ENCODE measurements around the gene NAB1.

The NAB1 gene

DNA sequence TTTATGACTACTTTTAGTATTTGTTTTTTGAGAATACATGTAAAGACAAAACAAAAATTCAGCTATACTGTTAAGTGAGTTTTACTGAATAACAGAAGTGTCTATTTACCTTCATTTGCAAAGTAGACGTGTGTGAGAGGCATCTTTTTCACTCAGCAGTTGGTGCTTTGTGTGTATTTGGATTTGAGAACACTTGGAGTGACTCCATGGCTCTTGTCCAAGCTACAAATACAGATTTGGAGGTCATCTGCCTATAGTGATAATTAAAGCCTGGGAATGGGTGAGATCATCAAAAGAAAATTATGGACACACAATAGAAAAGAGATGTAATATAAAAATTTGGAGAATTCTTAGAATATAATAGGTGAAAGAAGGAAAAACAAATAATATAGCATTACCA lies 6.2 kb downstream of the NAB1 start:
- H3K4me3 ChIP-seq (replicated peaks; ENCODE audit: low read depth, low read length) = no peak overlapping the region
- TF ChIP-seq, protein P1, sequence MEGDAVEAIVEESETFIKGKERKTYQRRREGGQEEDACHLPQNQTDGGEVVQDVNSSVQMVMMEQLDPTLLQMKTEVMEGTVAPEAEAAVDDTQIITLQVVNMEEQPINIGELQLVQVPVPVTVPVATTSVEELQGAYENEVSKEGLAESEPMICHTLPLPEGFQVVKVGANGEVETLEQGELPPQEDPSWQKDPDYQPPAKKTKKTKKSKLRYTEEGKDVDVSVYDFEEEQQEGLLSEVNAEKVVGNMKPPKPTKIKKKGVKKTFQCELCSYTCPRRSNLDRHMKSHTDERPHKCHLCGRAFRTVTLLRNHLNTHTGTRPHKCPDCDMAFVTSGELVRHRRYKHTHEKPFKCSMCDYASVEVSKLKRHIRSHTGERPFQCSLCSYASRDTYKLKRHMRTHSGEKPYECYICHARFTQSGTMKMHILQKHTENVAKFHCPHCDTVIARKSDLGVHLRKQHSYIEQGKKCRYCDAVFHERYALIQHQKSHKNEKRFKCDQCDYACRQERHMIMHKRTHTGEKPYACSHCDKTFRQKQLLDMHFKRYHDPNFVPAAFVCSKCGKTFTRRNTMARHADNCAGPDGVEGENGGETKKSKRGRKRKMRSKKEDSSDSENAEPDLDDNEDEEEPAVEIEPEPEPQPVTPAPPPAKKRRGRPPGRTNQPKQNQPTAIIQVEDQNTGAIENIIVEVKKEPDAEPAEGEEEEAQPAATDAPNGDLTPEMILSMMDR (IDR thresholded peaks at IDR 0.05; ENCODE audit: low read length, missing control alignments) = no peak
- DNase-seq (ENCODE audit: low read depth) = no peak

DNA sequence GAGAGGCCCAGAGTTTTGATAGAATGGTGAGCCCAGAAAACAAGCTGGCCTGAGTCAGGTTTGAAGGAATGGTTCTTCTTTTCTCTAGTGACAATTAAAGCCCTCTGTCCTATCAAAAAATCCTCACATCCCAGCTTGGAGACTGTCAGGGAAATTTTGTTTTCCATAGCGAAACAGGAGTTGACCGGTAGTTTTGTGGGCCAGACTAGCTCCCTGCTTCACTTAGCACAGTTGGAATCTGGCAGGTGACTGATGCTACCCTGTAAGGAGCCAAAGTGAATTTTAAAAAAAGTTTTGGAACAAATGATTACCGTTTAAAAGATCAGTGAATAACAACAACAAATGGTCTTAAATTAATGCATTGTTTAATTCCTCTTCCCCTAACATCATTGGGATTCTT lies 6.7 kb downstream of the NAB1 start:
- TF ChIP-seq, protein P1 (IDR thresholded peaks at IDR 0.05; ENCODE audit: low read length, missing control alignments) = no peak
- no peak overlapping the region for H3K4me3 ChIP-seq (replicated peaks; ENCODE audit: low read depth, low read length)
- no peak for DNase-seq (ENCODE audit: low read depth)

DNA sequence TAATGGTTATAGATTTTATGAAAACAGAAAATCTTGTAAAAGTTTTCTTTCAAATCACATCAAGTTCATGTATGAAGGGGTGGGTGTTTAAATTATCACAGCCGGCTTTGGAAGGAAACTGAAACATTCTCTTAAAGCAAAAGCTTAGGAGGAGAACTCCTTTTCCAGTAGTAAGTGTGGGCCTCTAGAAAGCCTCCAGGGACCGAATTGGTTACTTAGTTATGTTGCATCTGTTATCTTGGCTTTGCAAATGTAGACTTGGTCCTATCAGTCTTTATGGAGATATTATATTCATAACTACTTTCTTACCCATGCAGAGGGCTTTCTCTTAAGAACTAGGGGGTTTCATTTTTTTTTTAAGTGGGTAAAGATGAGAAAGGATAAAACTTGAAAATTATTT lies 7.4 kb downstream of the NAB1 start:
- H3K4me3 ChIP-seq (replicated peaks; ENCODE audit: low read depth, low read length) = no peak overlapping the region
- DNase-seq (ENCODE audit: low read depth) = no peak
- TF ChIP-seq, protein P1 (IDR thresholded peaks at IDR 0.05; ENCODE audit: low read length, missing control alignments) = no peak

DNA sequence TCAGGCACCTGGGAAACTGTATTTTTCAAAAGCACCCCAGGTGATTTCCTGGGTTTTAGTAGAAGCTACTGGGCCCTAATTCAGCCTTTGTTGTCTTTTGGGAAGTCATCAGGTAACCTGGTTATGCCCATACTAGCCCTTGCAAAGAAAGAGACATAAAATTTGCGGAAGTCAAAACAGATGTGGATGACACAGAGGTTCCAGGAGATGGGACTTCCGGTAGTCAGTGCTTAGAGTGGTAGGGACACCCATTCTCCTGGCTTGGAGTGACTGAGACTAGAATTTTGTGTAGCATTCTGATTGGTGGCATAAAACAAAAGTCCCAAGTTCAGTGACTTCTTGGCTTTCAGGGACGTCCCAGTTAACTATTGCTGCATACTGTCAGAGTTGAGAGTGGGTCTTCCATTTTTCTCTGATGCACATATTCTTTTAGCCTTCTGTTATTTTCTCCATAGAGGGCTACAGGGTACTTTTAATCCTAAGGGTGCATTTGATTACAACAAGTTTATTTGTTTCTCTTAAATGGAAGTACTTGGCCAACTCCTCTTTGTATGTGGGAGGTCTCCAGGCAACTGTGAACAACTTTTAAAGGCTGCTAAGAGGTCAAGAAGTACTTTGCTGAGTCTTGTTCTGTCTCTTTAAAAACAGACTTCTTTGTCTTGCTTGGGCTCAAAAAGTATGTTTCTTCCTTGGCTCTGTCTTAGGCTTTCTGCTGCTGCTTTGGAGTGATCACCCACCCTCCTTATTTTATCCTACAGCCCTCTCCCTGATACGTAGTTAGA lies 8.8 kb downstream of the NAB1 start:
- TF ChIP-seq, protein P1 (IDR thresholded peaks at IDR 0.05; ENCODE audit: low read length, missing control alignments) = no peak
- no peak for DNase-seq (ENCODE audit: low read depth)
- no peak overlapping the region for H3K4me3 ChIP-seq (replicated peaks; ENCODE audit: low read depth, low read length)

DNA sequence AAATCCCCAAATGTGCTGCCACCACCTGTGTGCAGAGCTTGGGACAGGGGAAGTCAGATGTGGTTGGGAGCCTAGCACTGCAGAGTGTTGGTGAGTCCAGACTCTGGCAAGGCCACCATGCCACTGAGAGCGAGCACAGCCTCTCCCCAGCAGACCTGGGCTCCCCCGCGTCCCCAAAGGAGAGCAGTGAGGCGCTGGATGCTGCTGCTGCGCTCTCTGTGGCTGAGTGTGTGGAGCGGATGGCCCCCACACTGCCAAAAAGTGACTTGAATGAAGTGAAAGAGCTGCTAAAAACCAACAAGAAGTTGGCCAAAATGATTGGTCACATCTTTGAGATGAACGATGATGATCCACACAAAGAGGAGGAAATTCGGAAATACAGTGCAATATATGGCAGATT lies 10.7 kb downstream of the NAB1 start:
- TF ChIP-seq, protein P1 (IDR thresholded peaks at IDR 0.05; ENCODE audit: low read length, missing control alignments) = no peak
- no peak for DNase-seq (ENCODE audit: low read depth)
- H3K4me3 ChIP-seq (replicated peaks; ENCODE audit: low read depth, low read length) = no peak overlapping the region

DNA sequence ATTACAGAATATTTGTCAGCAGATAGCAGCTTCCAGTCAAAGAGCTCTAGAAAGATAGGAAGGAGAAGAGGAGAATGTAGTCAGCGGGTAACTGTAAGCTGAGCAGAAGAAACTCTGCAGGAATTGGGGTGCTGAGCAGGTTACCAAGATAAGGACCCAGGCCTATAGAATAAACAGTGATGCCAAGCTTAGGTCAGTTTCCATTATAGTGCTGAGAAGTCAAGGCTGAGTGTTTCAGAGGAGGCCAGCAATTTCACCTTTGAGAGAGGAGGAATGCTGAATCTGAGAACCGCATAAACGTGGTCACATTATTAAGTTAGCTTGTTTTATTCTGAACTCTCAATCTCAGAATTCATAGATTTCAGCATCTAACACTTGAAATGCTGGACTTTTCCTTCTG lies 13.9 kb downstream of the NAB1 start:
- TF ChIP-seq, protein P1 (IDR thresholded peaks at IDR 0.05; ENCODE audit: low read length, missing control alignments) = no peak
- DNase-seq (ENCODE audit: low read depth) = no peak
- no peak overlapping the region for H3K4me3 ChIP-seq (replicated peaks; ENCODE audit: low read depth, low read length)

DNA sequence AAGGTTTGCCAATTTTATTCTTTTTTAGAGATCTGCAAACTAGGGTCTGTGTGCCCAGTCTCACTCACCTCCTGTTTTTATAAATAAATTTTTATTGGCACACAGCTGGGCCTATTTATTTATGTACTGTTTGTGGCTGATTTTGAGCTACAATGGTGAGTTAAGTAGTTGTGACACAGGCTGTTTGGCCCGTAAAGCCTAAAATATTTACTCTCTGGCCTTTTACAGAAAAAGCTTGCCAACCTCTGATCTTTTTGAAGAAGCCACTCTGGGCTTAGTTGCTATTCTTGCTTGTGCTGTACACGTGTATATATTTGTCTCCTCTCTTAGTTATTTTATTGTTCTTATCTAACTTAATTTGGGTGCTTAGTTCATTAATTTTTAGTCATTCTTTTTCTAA lies 14.5 kb downstream of the NAB1 start:
- DNase-seq (ENCODE audit: low read depth) = no peak
- TF ChIP-seq, protein P1 (IDR thresholded peaks at IDR 0.05; ENCODE audit: low read length, missing control alignments) = no peak
- no peak overlapping the region for H3K4me3 ChIP-seq (replicated peaks; ENCODE audit: low read depth, low read length)
